Hematopoietic multipotent progenitor cell (in vitro differentiated cells): ENCODE data around the gene TRIM44. TPM values are rescaled to one million over a fixed set of nuclear protein-coding genes. Genes with fewer than 3 reads are reported as not detected.

Experiments
- DNase-seq, 3 donors: peaks; one replicate each; pipeline ENCODE4 v3.0.0-alpha.2; 2011 to 2015; ENCODE audit warnings: low read depth in 2 of 3, low spot score in 2 of 3
- total RNA-seq: library from RNA; depleted of rRNA; stranded (reverse); fragments of >200 nt; gene quantifications from one replicate; pipeline ENCODE4 v1.2.3, GENCODE V29; 2012

The TRIM44 gene
- total RNA-seq = 28.0 TPM

GRCh38 chr11:35662649-35663407 lies at the start of gene TRIM44:
TSS of gene TRIM44 (plus strand) at chr11:35662775. CDS start at chr11:35663112, 337 bp downstream.
- peak; percentile 55 to 85 (median 82) for DNase-seq

GRCh38 chr11:35614939-35615569 lies 47.5 kb upstream of the TRIM44 start:
- DNase-seq = no peak

GRCh38 chr11:35615921-35616900 lies 46.4 kb upstream of the TRIM44 start:
- DNase-seq = peak in 2 of 3 donors; percentile 23 to 72

GRCh38 chr11:35617316-35617686 lies 45.3 kb upstream of the TRIM44 start:
- no peak for DNase-seq

GRCh38 chr11:35617687-35618496 lies 44.7 kb upstream of the TRIM44 start, which contains the start of gene FJX1:
TSS of gene FJX1 (plus strand) at chr11:35618460. CDS start at chr11:35618637, 177 bp downstream.
- DNase-seq = peak in 1 of 3 donors; percentile 30

- peak in 1 of 3 donors; percentile 21 for DNase-seq
Observed at GRCh38 chr11:35618497-35619115, 44.0 kb upstream of the TRIM44 start.

GRCh38 chr11:35619116-35619854 lies 43.3 kb upstream of the TRIM44 start:
- DNase-seq = peak in 1 of 3 donors; percentile 35

GRCh38 chr11:35619855-35620640 lies 42.5 kb upstream of the TRIM44 start:
- DNase-seq = peak in 1 of 3 donors; percentile 21

GRCh38 chr11:35620795-35621194 lies 41.8 kb upstream of the TRIM44 start:
- no peak for DNase-seq

GRCh38 chr11:35621620-35622019 lies 41.0 kb upstream of the TRIM44 start:
- no peak for DNase-seq

- DNase-seq = no peak
Observed at GRCh38 chr11:35622070-35622469, 40.5 kb upstream of the TRIM44 start.

- DNase-seq = peak in 1 of 3 donors; percentile 21
Observed at GRCh38 chr11:35623621-35624168, 38.9 kb upstream of the TRIM44 start.

- no peak for DNase-seq
Observed at GRCh38 chr11:35624316-35624715, 38.3 kb upstream of the TRIM44 start.

- DNase-seq = no peak
Observed at GRCh38 chr11:35624781-35625180, 37.8 kb upstream of the TRIM44 start.

- DNase-seq = no peak
Observed at GRCh38 chr11:35626501-35626900, 36.1 kb upstream of the TRIM44 start.

GRCh38 chr11:35629511-35629910 lies 33.1 kb upstream of the TRIM44 start:
- no peak for DNase-seq

GRCh38 chr11:35629914-35630313 lies 32.7 kb upstream of the TRIM44 start:
- no peak for DNase-seq

- DNase-seq = no peak
Observed at GRCh38 chr11:35631891-35632290, 30.7 kb upstream of the TRIM44 start.
